Activated CD8-positive, alpha-beta memory T cell treated with anti-CD3 and anti-CD28 coated beads, Interleukin-2, amount 50 U/mL, for 1 hour (primary cell): ENCODE measurements around the gene ATL1.
"Not testable (repeated sequence)": the region's sequence is repeated elsewhere in the genome, so short reads cannot be mapped to it uniquely, and the experiment has no call there.

Experiments
- DNase-seq: peaks from one replicate; pipeline ENCODE4 v3.0.0-alpha.2; 2020; ENCODE audit errors: extremely low read depth

Gene ATL1

DNA sequence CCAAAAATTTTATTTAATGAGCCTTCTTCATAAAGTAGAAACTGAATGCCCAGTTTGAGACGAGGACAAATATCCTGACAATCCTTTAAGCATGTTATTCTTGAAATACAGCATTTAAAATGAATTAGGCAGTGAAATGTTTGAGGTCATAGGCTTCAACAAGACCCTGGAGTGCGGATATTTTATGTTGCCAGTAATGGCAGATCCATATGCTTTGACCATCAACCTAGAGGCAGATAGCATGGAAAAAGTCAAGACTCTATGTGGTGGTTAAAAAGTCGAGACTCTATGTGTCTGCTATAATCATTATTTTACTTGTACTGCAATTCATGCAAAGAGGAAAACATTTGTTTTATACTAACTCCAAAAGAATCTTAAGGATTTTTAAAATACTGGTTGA lies 25.5 kb upstream of the ATL1 start:
- DNase-seq = no peak

DNA sequence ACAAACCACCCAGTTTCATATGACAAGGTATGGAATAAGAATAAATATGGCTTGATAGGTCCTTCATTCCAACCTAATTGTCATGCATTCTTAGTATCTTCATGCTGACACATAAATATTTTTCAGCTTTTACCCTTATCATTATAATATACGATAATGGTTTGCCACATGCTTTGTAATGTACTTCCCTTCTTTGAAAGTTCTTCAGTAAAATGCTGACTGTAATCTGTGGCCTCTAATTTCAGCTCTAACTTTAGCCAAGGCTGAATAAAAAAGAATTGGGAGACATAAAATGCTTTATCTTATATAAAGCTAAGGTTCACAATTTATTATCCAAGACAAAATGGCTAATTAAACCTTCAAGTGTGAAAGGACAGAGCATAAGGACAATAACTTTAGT lies 24.9 kb upstream of the ATL1 start:
- DNase-seq = no peak

DNA sequence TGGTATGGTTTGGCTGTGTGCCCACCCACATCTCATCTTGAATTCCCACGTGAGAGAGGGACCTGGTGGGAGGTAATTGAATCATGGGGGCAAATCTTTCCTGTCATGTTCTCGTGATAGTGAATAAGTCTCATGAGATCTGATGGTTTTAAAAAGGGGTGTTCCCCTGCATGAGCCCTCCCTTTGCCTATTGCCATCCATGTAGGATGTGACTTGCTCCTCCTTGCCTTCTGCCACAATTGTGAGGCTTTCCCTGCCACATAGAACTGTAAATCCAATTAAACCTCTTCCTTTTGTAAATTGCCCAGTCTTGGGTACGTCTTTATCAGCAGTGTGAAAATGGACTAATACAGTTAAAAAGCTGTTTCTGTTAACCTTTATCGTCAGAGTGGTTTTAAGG lies 21.9 kb upstream of the ATL1 start:
- not testable (repeated sequence) for DNase-seq

- no peak for DNase-seq
These were observed 20.9 kb upstream of the ATL1 start for GRCh38 chr14:50539051-50539450.

DNA sequence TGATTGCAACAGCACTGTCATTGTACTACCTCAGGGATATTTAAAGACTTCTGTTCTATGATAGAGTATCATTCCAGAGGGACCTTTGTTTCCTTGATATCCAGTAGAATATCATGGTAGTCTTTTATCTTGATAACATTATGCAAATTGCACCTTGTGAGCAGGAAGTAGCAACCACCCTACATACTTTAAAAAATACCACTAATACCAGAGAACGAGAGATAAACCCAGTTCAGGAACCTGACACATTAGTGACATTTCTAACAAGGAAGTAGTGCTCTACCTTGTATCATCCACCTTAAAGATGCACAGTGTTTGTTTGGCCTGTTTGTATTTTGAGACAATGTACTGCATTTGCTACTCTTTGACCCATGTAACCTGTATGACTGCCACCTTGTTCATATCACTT lies 18.8 kb upstream of the ATL1 start:
- no peak for DNase-seq

GRCh38 chr14:50542941-50543418 lies 17.0 kb upstream of the ATL1 start:
- DNase-seq = no peak

GRCh38 chr14:50544911-50545310 lies 15.0 kb upstream of the ATL1 start:
- DNase-seq = no peak

- no peak for DNase-seq
These were observed 14.3 kb upstream of the ATL1 start for GRCh38 chr14:50545618-50546017.

DNA sequence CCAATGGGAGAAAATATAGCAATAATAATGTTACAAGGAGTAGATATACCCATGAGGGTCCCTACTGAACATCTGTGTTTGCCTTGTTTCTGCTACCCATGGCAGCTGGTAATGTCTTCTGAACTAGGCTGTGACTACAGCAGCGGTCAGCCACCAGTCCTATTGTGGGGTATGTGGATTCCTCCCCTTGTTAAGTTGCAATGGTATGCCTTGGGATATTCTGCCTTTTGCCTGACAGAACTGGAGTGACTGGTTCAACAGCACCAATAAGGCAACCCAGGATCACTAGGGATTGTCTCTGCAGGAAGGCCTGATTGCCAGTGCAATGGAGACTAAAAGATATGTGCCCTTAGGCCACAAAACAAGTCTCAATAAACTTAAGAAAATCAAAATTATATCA lies 9.7 kb upstream of the ATL1 start:
- no peak for DNase-seq

DNA sequence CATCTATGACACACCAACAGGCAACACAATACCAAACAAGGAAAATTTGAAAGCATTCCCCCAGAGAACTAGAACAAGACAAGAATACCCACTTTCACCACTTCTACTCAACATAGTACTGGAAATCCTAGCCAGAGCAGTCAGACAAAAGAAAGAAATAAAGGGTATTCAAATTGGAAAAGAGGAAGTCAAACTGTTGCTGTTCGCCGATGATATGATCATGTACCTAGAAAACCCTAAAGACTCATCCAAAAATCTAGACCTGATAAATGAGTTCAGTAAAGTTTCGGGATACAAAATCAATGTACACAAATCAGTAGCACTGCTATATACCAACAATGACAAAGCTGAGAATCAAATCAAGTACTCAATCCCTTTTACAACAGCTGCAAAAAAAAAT lies 8.1 kb upstream of the ATL1 start:
- DNase-seq = no peak

- not testable (repeated sequence) for DNase-seq
These were observed 7.1 kb upstream of the ATL1 start for GRCh38 chr14:50552796-50553195.

DNA sequence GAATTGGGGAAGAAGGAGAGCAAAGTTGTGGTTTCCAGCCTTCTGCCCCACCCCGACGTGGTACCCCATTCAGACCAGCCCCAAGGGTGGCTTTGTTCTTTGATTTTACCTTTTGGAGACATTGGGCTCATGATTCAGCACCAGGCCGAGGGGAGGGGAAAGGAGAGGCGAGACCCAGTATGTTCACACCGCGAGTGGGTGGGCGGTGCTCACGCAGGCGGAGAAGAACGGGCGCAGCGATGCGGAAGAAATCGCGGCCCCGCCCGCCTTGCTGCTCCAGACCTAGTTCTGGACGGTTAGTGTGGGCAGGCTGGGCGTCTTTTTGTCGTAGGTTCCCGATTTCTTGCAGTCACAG lies 963 bp downstream of the ATL1 start:
- DNase-seq = no peak

GRCh38 chr14:50562841-50563240 lies 2.9 kb downstream of the ATL1 start:
- no peak for DNase-seq

- no peak for DNase-seq
These were observed 9.8 kb downstream of the ATL1 start for GRCh38 chr14:50569714-50570274.

DNA sequence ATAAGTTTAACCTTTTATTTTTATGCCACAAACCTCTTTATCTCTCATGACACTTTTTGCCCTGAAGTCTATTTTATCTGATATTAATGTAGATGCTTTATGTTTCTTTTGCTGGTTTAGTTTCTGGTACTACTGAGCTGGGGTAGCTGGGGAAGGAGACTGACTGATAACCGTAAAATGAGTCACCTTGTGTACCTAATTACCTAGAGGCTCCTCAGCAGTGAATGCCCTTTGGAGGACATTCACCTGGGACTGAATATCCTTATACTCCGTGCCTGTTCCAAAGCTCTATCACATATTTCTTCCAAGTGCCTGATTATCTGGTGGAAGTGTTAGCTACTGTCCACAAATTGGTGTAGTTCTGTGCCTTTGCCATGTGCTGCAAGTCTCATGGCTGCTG lies 13.9 kb downstream of the ATL1 start:
- DNase-seq = no peak

- DNase-seq = no peak
These were observed 15.8 kb downstream of the ATL1 start for GRCh38 chr14:50575769-50576168.

DNA sequence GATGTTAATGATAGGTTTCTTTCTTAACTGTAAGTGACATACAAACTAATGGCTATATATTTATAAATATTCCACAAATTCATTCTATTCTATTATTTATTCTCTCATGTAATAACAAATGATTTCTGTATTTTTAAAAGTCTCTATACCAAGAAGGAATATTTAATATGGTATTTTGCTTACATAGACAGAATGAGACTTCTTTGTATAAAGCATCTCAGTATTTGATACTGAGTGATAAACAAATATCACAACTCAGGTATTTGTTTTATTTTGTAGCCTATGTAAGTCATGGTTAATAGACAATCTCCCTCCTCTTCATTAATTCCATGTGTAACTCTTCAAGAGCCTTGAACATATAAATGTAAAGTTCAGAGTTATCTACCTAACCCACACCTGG lies 18.0 kb downstream of the ATL1 start:
- no peak for DNase-seq

DNA sequence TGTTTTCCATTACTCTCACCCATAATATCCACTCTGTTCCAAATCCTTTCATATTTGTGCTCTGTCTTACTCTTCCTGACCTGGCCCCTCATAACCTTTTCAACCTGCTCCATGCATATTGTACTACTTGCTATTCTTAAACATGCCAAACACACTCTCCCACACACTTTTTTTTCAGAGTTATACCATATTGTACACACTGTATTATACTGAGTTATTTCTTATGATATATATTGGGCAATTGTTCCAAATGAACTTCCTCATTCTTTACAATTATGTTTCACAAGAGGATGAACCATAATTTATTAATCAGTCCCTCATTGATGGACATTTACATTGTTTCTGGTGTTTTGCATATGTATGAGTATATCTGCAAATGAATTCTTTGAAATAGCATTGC lies 18.5 kb downstream of the ATL1 start:
- no peak for DNase-seq

GRCh38 chr14:50590464-50590863 lies 30.5 kb downstream of the ATL1 start:
- no peak for DNase-seq

DNA sequence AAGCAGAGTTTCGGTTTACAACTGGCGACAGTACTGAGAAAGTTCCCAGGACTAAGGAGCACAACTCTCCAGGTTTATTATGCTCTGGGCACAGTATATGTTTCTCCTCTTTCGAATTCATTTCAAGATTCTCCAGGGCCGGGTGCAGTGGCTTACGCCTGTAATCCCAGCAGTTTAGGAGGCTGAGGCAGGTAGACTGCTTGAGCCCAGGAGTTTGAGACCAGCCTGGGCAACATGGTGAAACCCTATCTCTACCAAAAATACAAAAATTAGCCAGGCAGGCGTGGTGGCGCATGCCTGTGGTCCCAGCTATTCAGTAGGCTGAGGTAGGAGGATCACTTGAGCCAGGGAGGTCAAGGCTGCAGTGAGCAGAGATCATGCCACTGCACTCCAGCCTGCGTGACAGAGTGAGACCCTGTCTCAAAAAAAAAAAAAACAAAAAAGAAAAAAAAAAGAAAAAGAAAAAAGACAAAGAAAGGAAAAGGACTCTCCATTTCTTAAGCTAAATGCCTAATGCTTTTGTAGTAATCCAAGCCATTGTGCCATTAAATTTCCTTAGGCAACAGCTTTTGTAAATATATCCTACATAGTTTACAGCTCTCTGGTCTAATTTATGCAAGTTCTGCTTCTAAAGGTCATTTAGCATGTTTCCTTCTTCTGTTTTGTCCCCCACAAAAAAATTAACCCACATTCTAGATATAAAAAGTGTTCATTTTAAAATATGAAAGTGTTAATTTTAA lies 34.8 kb downstream of the ATL1 start:
- DNase-seq = no peak

GRCh38 chr14:50598765-50599164 lies 38.8 kb downstream of the ATL1 start:
- DNase-seq = no peak

- DNase-seq = no peak
These were observed 39.9 kb downstream of the ATL1 start for GRCh38 chr14:50599700-50600444.

GRCh38 chr14:50600849-50601248 lies 40.9 kb downstream of the ATL1 start:
- DNase-seq = no peak
